K562 (cell line): ENCODE data around the gene GADD45GIP1. TPM values are rescaled to one million over a fixed set of nuclear protein-coding genes. Genes with fewer than 3 reads are reported as not detected.

Experiments
- ETS2 ChIP-seq: IDR thresholded peaks from 2 replicates; pipeline ENCODE4 v1.6.1; 2016; ENCODE audit warnings: borderline replicate concordance, missing genetic modification characterization, mild to moderate bottlenecking, moderate library complexity, missing compliant biosample characterization; ENCODE audit not compliant: poor library complexity, severe bottlenecking
- FOXM1 ChIP-seq, 2 experiments: fragments of 450-650 bp in 1 of 2; sonication (generic) in 1 of 2; formaldehyde crosslinking in 1 of 2; IDR thresholded peaks; 2 replicates each; pipeline versions ENCODE4 v1.6.1 to v1.9.0; 2017 to 2022; ENCODE audit warnings: low read depth in 2 of 2, mild to moderate bottlenecking in 2 of 2, missing genetic modification reagents in 1 of 2, moderate library complexity in 1 of 2
- NCOA4 ChIP-seq: fragments of 450-650 bp; IDR thresholded peaks from 2 replicates; pipeline ENCODE4 v1.6.1; 2018; ENCODE audit warnings: mild to moderate bottlenecking; ENCODE audit not compliant: partially characterized antibody
- POLR2H ChIP-seq: IDR thresholded peaks from 2 replicates; pipeline ENCODE4 v1.6.1; 2016; ENCODE audit warnings: missing genetic modification characterization, low read depth, mild to moderate bottlenecking, control low read depth, missing compliant biosample characterization, moderate library complexity
- RFX1 ChIP-seq: fragments of 450-650 bp; IDR thresholded peaks from 2 replicates; pipeline ENCODE4 v1.6.1; 2016; ENCODE audit warnings: mild to moderate bottlenecking, moderate library complexity
- SIX5 ChIP-seq, 2 experiments: IDR thresholded peaks; 2 replicates each; pipeline ENCODE4 v1.6.1; 2011; ENCODE audit warnings: low read length in 2 of 2, borderline replicate concordance in 1 of 2, low read depth in 1 of 2, mild to moderate bottlenecking in 1 of 2, moderate library complexity in 1 of 2; ENCODE audit not compliant: insufficient read depth in 1 of 2
- ZBED1 ChIP-seq: IDR thresholded peaks from 2 replicates; pipeline ENCODE4 v1.6.1; 2014
- ZNF133 ChIP-seq: fragments of 250-450 bp; sonication (Bioruptor Pico); IDR thresholded peaks from 2 replicates; pipeline ENCODE4 v1.4.0; 2020; ENCODE audit warnings: mild to moderate bottlenecking
- ZNF197 ChIP-seq: fragments of 200-800 bp; sonication (Bioruptor generic); IDR thresholded peaks from 2 replicates; pipeline ENCODE4 v1.6.1; 2016; ENCODE audit warnings: low read depth, missing genetic modification characterization, missing compliant biosample characterization
- ZNF780A ChIP-seq: fragments of 250-450 bp; sonication (Bioruptor Pico); IDR thresholded peaks from 2 replicates; pipeline ENCODE4 v1.5.0; 2021; ENCODE audit warnings: mild to moderate bottlenecking
- ZSCAN29 ChIP-seq: fragments of 450-650 bp; IDR thresholded peaks from 2 replicates; pipeline ENCODE4 v1.6.1; 2017
- polyA plus RNA-seq, 8 experiments: library from polyadenylated mRNA; depleted of rRNA in 4 of 8; stranded (reverse) in 5 of 8; unstranded in 3 of 8; fragments of >200 nt; fragmentation: Nextera tagmentation in 2 of 8; fragmentation: Illumina TruSeq in 1 of 8; extraction: Ambion mirVana in 2 of 8; extraction: Trizol in 1 of 8; gene quantifications; 2 replicates each; pipeline versions ENCODE4 v1.2.1 to v1.2.3, GENCODE V29; 2011 to 2014; ENCODE audit warnings: inconsistent platforms in 1 of 8, missing spikeins in 1 of 8
- total RNA-seq, 7 experiments: library from RNA; depleted of rRNA in 6 of 7; stranded (reverse); fragments of >200 nt in 6 of 7; fragmentation: Illumina TruSeq in 2 of 7; extraction: Trizol in 2 of 7; gene quantifications; 2 replicates each; pipeline versions ENCODE4 v1.2.1 to v1.2.3, GENCODE V29; 2011 to 2021; ENCODE audit warnings: low replicate concordance in 1 of 7
- TF ChIP-seq, protein P1 (sequence below): fragments of 450-650 bp; IDR thresholded peaks from 2 replicates; pipeline ENCODE4 v1.6.1; 2016; ENCODE audit warnings: antibody characterized with exemption
- TF ChIP-seq, protein P2 (sequence below): sonication (generic); formaldehyde crosslinking; IDR thresholded peaks from 2 replicates; pipeline ENCODE4 v1.8.0; 2022; ENCODE audit warnings: mild to moderate bottlenecking, missing genetic modification reagents, borderline replicate concordance
- TF ChIP-seq, protein P3 (sequence below): fragments of 450-650 bp; formaldehyde crosslinking; IDR thresholded peaks from 2 replicates; pipeline ENCODE4 v1.4.0; 2022; ENCODE audit warnings: missing genetic modification characterization
- TF ChIP-seq, protein P4 (sequence below): IDR thresholded peaks from 2 replicates; pipeline ENCODE4 v1.6.1; 2011; ENCODE audit warnings: borderline replicate concordance, low read depth, mild to moderate bottlenecking, moderate library complexity, low read length; ENCODE audit not compliant: insufficient read depth, poor library complexity, severe bottlenecking
- TF ChIP-seq, protein P5 (sequence below): conservative IDR thresholded peaks from 2 replicates; pipeline ENCODE4 v1.6.1; 2011; ENCODE audit warnings: low read depth, mild to moderate bottlenecking, low read length; ENCODE audit not compliant: control insufficient read depth

GADD45GIP1 gene
- total and polyA plus RNA-seq, 9 of the 15 experiments (the other 6 are each of a cell fraction or from before 2014, with no cell fraction given): 5.1 to 161 (median 29.2) TPM

DNA sequence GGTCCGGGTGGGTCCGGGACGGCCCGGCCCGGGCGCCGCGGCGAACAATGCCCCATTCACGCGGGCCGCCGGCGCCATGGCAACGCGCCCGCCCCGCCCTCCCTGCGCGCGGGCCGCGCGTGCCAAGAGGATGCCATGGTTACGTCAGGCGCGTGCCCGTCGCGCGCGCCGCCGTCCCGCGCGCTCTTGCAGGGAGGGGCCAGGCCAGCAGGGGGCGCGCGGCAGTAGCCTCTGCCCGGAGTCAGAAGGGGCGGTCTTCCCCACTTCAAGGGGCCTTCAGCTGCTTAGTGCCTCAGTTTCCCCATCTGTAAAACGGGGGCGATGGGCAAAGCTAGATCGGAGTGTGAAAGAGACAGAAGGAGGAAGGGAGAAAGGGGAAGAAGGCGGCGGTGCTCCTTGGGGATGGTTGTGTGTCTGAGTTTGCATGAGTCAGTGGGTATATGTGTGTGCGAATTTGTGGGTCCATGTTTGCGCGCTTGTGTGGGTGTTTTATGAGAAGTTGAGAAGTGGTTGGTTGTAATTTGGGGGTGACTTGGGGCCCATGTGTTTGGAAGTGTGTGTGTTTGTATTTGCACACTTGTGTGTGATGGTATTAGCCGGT, 26.6 kb upstream of the GADD45GIP1 start (continued):
- TF ChIP-seq, protein P1, sequence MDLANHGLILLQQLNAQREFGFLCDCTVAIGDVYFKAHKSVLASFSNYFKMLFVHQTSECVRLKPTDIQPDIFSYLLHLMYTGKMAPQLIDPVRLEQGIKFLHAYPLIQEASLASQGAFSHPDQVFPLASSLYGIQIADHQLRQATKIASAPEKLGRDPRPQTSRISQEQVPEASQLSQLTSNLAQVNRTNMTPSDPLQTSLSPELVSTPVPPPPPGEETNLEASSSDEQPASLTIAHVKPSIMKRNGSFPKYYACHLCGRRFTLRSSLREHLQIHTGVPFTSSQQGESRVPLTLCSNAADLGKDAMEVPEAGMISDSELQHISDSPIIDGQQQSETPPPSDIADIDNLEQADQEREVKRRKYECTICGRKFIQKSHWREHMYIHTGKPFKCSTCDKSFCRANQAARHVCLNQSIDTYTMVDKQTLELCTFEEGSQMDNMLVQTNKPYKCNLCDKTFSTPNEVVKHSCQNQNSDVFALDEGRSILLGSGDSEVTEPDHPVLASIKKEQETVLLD: 0 out of 2 replicates have a peak, but pooled peaks have one; percentile 60
- TF ChIP-seq, protein P2, sequence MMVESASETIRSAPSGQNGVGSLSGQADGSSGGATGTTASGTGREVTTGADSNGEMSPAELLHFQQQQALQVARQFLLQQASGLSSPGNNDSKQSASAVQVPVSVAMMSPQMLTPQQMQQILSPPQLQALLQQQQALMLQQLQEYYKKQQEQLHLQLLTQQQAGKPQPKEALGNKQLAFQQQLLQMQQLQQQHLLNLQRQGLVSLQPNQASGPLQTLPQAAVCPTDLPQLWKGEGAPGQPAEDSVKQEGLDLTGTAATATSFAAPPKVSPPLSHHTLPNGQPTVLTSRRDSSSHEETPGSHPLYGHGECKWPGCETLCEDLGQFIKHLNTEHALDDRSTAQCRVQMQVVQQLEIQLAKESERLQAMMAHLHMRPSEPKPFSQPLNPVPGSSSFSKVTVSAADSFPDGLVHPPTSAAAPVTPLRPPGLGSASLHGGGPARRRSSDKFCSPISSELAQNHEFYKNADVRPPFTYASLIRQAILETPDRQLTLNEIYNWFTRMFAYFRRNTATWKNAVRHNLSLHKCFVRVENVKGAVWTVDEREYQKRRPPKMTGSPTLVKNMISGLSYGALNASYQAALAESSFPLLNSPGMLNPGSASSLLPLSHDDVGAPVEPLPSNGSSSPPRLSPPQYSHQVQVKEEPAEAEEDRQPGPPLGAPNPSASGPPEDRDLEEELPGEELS: no peak
- TF ChIP-seq ZNF780A (CRISPR knock-in tag) (no peak), ZNF197 (peak; percentile 93), ZNF133 (no peak), RFX1 (no peak), ZBED1 (no peak), ZSCAN29 (no peak), NCOA4 (no peak), SIX5 (IDR thresholded peaks at IDR 0.05; ENCODE audit: borderline replicate concordance in 1 of 2, insufficient read depth in 1 of 2, low read depth in 1 of 2, low read length in 2 of 2) (no peak), POLR2H (no peak), ETS2 (tag) (no peak), FOXM1 (IDR thresholded peaks at IDR 0.05; ENCODE audit: low read depth) (no peak), FOXM1 (CRISPR knock-in tag; IDR thresholded peaks at IDR 0.05; ENCODE audit: low read depth) (no peak)
- TF ChIP-seq, protein P3, sequence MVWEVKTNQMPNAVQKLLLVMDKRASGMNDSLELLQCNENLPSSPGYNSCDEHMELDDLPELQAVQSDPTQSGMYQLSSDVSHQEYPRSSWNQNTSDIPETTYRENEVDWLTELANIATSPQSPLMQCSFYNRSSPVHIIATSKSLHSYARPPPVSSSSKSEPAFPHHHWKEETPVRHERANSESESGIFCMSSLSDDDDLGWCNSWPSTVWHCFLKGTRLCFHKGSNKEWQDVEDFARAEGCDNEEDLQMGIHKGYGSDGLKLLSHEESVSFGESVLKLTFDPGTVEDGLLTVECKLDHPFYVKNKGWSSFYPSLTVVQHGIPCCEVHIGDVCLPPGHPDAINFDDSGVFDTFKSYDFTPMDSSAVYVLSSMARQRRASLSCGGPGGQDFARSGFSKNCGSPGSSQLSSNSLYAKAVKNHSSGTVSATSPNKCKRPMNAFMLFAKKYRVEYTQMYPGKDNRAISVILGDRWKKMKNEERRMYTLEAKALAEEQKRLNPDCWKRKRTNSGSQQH: no peak
- TF ChIP-seq, protein P4, sequence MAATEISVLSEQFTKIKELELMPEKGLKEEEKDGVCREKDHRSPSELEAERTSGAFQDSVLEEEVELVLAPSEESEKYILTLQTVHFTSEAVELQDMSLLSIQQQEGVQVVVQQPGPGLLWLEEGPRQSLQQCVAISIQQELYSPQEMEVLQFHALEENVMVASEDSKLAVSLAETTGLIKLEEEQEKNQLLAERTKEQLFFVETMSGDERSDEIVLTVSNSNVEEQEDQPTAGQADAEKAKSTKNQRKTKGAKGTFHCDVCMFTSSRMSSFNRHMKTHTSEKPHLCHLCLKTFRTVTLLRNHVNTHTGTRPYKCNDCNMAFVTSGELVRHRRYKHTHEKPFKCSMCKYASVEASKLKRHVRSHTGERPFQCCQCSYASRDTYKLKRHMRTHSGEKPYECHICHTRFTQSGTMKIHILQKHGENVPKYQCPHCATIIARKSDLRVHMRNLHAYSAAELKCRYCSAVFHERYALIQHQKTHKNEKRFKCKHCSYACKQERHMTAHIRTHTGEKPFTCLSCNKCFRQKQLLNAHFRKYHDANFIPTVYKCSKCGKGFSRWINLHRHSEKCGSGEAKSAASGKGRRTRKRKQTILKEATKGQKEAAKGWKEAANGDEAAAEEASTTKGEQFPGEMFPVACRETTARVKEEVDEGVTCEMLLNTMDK: peak; percentile 45
- TF ChIP-seq, protein P5, sequence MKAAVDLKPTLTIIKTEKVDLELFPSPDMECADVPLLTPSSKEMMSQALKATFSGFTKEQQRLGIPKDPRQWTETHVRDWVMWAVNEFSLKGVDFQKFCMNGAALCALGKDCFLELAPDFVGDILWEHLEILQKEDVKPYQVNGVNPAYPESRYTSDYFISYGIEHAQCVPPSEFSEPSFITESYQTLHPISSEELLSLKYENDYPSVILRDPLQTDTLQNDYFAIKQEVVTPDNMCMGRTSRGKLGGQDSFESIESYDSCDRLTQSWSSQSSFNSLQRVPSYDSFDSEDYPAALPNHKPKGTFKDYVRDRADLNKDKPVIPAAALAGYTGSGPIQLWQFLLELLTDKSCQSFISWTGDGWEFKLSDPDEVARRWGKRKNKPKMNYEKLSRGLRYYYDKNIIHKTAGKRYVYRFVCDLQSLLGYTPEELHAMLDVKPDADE: no peak
